B cell (primary cell): ENCODE results near the gene AGAP1.

Experiments used
- EZH2 ChIP-seq: IDR thresholded peaks from 2 replicates; pipeline ENCODE4 v1.6.1; 2012; ENCODE audit warnings: borderline replicate concordance, low read depth, mild to moderate bottlenecking, moderate library complexity, low read length; ENCODE audit not compliant: insufficient read depth, poor library complexity, severe bottlenecking
- TF ChIP-seq, protein P1 (sequence below): fragments of 200-600 bp; IDR thresholded peaks from one replicate; pipeline ENCODE4 v1.8.0; 2022; ENCODE audit warnings: antibody characterized with exemption, mild to moderate bottlenecking

DNA sequence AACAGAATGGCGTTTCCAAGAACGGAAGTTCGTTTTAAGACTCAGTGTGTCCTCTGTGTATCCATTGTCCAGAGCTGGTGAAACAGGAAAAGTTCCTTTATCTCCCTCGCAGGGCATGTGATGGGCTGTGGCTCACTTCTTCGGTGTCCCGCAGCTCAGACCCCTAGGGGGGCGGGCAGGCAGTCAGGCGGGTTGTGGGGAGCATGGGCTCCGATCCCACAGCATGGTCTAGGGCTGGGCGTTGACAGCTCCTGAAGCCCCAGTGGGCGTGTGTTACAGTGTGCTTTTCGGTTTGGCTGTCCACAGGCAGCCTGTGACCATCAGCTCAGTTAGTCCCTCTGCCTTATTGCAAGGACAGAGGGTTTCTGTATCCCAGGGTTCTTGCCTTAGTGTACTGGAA, 319.6 kb downstream of the AGAP1 start:
- TF ChIP-seq, protein P1, sequence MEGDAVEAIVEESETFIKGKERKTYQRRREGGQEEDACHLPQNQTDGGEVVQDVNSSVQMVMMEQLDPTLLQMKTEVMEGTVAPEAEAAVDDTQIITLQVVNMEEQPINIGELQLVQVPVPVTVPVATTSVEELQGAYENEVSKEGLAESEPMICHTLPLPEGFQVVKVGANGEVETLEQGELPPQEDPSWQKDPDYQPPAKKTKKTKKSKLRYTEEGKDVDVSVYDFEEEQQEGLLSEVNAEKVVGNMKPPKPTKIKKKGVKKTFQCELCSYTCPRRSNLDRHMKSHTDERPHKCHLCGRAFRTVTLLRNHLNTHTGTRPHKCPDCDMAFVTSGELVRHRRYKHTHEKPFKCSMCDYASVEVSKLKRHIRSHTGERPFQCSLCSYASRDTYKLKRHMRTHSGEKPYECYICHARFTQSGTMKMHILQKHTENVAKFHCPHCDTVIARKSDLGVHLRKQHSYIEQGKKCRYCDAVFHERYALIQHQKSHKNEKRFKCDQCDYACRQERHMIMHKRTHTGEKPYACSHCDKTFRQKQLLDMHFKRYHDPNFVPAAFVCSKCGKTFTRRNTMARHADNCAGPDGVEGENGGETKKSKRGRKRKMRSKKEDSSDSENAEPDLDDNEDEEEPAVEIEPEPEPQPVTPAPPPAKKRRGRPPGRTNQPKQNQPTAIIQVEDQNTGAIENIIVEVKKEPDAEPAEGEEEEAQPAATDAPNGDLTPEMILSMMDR = no peak
- TF ChIP-seq EZH2 = no peak
